RWPE1 (cell line): ENCODE results near the gene FKBP2.
A peak's percentile ranks its signal among the peaks of the same experiment; 100 is the strongest.

ENCODE experiments used
- CTCF ChIA-PET: fragments of 350-600 bp; sonication (Branson Sonifier 250); formaldehyde crosslinking; extraction: SDS; loops from one replicate; lab custom pipeline; 2021; lab: Yijun Ruan, JAX
- POLR2A ChIA-PET: fragments of 400-600 bp; formaldehyde crosslinking; extraction: SDS; loops from one replicate; lab custom pipeline; 2020; ENCODE audit warnings: antibody characterized with exemption; ENCODE audit not compliant: low non-redundant PET; lab: Yijun Ruan, JAX
- DNase-seq: peaks from one replicate; pipeline ENCODE4 v3.0.0; 2012; ENCODE audit warnings: low spot score
- H3K27ac ChIP-seq: fragments of 450-650 bp; 2 replicates; pipeline ENCODE4 v1.5.1; 2017
- CTCF ChIP-seq: fragments of 450-650 bp; conservative IDR thresholded peaks from 2 replicates; pipeline ENCODE4 v1.5.1; 2017; ENCODE audit warnings: low read depth, mild to moderate bottlenecking

The FKBP2 gene

GRCh38 chr11:64222651-64223000 is 18.3 kb upstream of the FKBP2 start:
- ChIA-PET POLR2A (no interaction called here), CTCF (no interaction called here)
- DNase-seq, result no peak
- no peak for TF ChIP-seq CTCF
- peak overlapping the region; percentile 98 for H3K27ac ChIP-seq

GRCh38 chr11:64223001-64223651 is 17.8 kb upstream of the FKBP2 start:
- no peak for DNase-seq
- ChIA-PET POLR2A (interaction anchor here (0.6 to 1.2 kb wide), 3 partner anchors 18 to 22 kb away, joined by 3 read pairs; no protein-coding TSS in a partner anchor), CTCF (interaction anchor here (0.6 to 0.7 kb wide), 2 partner anchors 112 to 221 kb away, joined by 3 to 5 read pairs; no protein-coding TSS in a partner anchor)
- TF ChIP-seq CTCF, result no peak
- H3K27ac ChIP-seq, result peak overlapping the region; percentile 98

DNA sequence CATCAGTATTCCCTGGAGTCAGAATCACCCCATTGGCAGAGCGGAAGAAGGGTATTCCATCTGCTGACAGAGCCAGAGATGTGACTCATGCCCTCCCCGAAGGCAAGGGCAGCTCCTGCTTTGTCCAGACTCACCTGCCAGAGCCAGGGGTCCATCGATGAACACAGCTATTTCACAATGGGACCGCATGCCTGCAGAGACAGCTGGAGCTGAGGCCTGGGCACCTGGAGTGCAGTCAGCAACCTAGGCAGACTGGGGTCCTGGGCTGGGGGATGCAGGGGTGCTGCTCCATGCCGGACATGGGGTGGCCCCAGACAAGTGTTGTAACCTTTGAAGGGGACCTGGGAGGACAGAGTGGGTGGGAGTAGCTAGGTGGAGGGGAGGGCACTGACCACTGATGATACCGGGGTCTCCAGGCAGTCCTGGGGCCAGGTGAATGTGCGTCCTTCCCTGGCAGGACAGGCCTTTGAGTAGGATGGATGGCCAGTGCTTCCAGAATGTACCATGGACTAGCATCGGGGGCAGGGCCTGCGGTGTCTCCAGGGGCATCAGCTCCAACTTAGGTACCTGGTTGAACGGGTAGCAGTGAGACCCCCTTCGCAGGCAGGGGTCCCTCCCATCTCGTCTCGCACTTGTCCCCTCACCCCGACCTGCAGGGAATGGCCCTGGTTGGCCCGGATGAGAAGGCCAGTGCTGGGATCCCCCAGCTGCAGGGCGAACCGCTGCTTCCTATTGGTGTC is 16.6 kb upstream of the FKBP2 start:
- CTCF ChIA-PET, result interaction anchor here (1.2 kb wide), 2 partner anchors 20 to 77 kb away, joined by 3 to 4 read pairs; no protein-coding TSS in a partner anchor
- peak; percentile 71 for DNase-seq
- no peak for TF ChIP-seq CTCF
- peak overlapping the region; percentile 98 for H3K27ac ChIP-seq
- POLR2A ChIA-PET, result interaction anchor here (0.7 to 1.2 kb wide), 2 partner anchors 10 to 21 kb away, joined by 3 read pairs; no protein-coding TSS in a partner anchor

DNA sequence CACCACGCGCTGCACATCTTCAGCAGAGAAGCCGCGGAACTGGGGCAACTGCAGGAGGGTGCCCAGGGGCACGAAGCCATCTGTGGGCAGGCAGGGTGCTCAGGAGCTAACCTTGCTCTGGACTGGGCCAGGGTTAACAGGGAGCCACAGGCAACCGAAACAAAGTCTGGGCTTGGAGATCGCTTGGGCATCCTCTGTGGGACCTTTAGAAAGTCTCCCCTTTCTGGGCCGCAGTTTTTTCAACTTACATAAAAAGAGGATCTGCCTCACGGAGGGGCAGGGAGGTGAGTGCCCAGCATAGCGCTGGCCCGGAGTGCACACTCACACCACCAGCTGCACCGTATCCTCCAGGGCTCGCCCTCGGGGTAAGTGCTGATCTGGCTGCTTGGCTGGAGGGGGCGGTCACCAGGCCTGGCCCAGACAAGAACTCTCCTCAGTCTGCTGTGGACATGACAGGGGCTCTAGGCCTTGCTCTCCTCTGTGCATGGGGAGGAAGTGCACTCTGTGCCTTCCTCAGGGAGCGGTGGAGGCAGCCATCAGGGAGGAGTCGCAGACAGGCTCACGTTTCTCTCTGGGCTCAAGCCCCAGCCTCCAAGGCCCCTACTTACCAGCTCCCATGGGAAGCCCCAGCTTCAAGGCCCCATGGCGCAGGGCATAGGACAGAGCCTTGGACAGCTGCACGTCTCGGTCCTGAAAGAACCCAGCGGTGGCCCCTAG is 15.8 kb upstream of the FKBP2 start:
- H3K27ac ChIP-seq, result peak overlapping the region; percentile 98
- ChIA-PET POLR2A (no interaction called here), CTCF (interaction anchor here (0.6 to 1.2 kb wide), 9 partner anchors 11 to 441 kb away, joined by 3 to 5 read pairs (median 3); no protein-coding TSS in a partner anchor)
- DNase-seq, result no peak
- TF ChIP-seq CTCF, result no peak

DNA sequence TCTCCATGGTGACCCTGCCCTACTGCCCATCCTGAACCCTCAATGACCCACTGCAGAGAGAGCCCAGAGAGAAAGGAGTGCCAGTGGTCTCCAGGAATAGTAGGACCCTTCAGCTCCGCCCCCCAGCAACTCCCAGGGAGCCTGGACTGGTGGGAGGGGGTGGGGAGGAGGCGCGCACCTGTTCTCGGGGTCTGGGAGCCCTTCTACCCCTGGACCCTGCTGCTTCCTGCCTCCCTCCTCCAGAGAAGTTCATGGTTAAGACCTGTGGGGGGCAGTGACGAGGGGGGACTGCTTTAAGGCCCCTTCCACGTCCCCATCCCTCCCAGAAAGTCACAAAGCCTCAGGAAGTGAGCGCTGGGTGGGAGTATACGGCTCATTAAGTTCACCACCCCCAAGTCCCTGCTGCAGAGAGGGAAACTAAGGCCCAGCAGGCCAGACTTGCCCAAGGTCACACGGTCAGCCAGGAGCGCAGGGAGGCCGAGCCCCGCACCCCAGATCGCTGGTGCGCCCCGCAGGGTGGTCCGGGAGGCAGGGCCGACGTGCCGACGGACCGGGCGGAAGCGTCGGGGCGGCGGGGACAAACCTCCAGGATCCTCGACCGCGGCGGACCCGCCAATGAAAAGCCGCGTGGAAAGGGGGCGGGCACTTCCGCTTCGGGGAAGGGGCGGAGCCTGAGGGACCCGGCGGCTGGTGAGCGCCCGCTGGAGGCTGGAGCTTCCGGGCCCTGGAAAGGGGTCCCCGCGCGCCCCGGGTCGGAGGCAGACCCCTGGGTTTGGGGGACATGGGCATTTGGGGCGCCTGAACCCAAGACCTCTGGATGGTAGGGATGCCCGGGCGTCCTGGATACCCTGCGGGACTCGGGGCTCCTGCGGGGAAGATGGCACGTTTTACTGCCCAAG is 15.0 kb upstream of the FKBP2 start, which contains the start of the genes NUDT22 and TRPT1:
Gene NUDT22, plus strand, starts transcription at position 667 of the 899 bp plus-strand sequence. CDS start 379 bp downstream, outside the sequence.
Gene TRPT1, minus strand, starts transcription at position 579 of the 899 bp plus-strand sequence. Its CDS starts 326 bp downstream, at position 253.
- ChIA-PET POLR2A (no interaction called here), CTCF (interaction anchor here (0.6 to 1.2 kb wide), 11 partner anchors 11 to 442 kb away, joined by 3 to 5 read pairs (median 3); no protein-coding TSS in a partner anchor)
- H3K27ac ChIP-seq, result peak within 1 kb of the TSS; percentile 98
- peak; percentile 84 for DNase-seq
- TF ChIP-seq CTCF, result no peak; the same call in 1 of the 2 replicates
